Esophagus squamous epithelium (tissue), 5 donors: ENCODE data around the gene OR12D1. TPM values are rescaled to one million over a fixed set of nuclear protein-coding genes. Genes with fewer than 3 reads are reported as not detected.

Experiments
- DNase-seq: peaks from one replicate; lab custom pipeline; 2025; lab: John Stamatoyannopoulos, UW
- H3K27ac ChIP-seq, 4 donors: fragments of 200-600 bp; sonication (generic); one replicate each; pipeline ENCODE4 v1.5.1; 2016 to 2019; ENCODE audit warnings: mild to moderate bottlenecking in 1 of 4
- H3K27me3 ChIP-seq, 4 donors: fragments of 200-600 bp; sonication (generic); 1 replicate in 3 of 4; 2 replicates in 1 of 4; pipeline versions ENCODE4 v1.5.1 to v1.6.0; 2017 to 2021; ENCODE audit warnings: antibody characterized with exemption in 1 of 4
- H3K36me3 ChIP-seq, 3 donors: fragments of 200-600 bp; sonication (generic); one replicate each; pipeline ENCODE4 v1.5.1; 2016 to 2019
- H3K4me1 ChIP-seq, 3 donors: fragments of 200-600 bp; sonication (generic); one replicate each; pipeline ENCODE4 v1.5.1; 2017 to 2019
- H3K4me3 ChIP-seq, 4 donors: fragments of 200-600 bp; sonication (generic); 1 replicate in 3 of 4; 2 replicates in 1 of 4; pipeline ENCODE4 v1.5.1; 2016 to 2019; ENCODE audit warnings: mild to moderate bottlenecking in 2 of 4, moderate library complexity in 1 of 4
- H3K9me3 ChIP-seq, 3 donors: fragments of 200-600 bp; sonication (generic); one replicate each; pipeline ENCODE4 v1.5.1; 2016 to 2019
- POLR2A ChIP-seq, 4 donors: fragments of 450-650 bp; IDR thresholded peaks; one replicate each; pipeline ENCODE4 v1.6.1; 2017; ENCODE audit warnings: antibody characterized with exemption in 4 of 4, mild to moderate bottlenecking in 4 of 4, moderate library complexity in 3 of 4
- WGBS, 2 donors: methylation state at CpG; one replicate each; pipeline ENCODE4 v1.1.5; 2018; 5-methylcytosine and 5-hydroxymethylcytosine counted together
- intact Hi-C: fragments of 100-400 bp; cut with DNase I; formaldehyde crosslinking; loops from one replicate; pipeline ENCODE4 v1.15.0; 2022
- total RNA-seq, 4 donors: library from RNA; depleted of rRNA; stranded (reverse); fragments of >200 nt; gene quantifications; one replicate each; pipeline ENCODE4 v1.1.0, GENCODE V29; 2016
- TF ChIP-seq, protein P1 (sequence below), 6 experiments: fragments of 450-650 bp in 4 of 6; fragments of 200-600 bp in 2 of 6; sonication (generic) in 2 of 6; IDR thresholded peaks; one replicate each; pipeline ENCODE4 v1.5.1; 2016 to 2019; ENCODE audit warnings: antibody characterized with exemption in 6 of 6, mild to moderate bottlenecking in 4 of 6, moderate library complexity in 4 of 6
- donor health status: DM: yes; HTN: yes; CAD: no.

The OR12D1 gene
- total RNA-seq, 4 donors from 2014 or later, result not detected

DNA sequence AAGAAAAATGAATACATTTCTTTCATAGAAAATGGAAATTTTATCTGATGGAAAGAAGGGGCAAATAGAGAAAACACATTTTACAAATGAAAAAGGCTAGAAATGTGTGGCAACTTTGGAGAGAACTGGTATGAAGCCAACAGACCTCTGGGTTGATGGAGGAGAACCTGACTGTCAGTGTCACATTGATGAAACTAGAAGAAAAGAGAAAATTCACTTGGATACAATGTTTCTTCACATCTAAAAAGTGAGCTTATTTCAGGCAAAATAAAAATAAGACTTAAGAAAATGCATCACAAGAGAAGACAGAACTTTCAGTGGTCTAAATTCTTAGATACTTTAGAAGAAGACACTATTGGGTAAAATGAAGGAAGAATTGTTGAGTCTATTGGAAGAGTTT lies 19.4 kb upstream of the OR12D1 start, which contains the start of gene OR12D2:
Gene OR12D2 (plus strand): TSS at position 301 of the 400 bp plus-strand sequence. CDS start 1,069 bp downstream, outside the sequence.
- intact Hi-C loops, result no loop called here
- H3K36me3 ChIP-seq, result no peaks in the 10 kb centered on the region
- no peaks in the 10 kb centered on the region for H3K4me1 ChIP-seq
- no peak for DNase-seq
- no peak for TF ChIP-seq POLR2A (IDR thresholded peaks at IDR 0.05)
- TF ChIP-seq, protein P1, sequence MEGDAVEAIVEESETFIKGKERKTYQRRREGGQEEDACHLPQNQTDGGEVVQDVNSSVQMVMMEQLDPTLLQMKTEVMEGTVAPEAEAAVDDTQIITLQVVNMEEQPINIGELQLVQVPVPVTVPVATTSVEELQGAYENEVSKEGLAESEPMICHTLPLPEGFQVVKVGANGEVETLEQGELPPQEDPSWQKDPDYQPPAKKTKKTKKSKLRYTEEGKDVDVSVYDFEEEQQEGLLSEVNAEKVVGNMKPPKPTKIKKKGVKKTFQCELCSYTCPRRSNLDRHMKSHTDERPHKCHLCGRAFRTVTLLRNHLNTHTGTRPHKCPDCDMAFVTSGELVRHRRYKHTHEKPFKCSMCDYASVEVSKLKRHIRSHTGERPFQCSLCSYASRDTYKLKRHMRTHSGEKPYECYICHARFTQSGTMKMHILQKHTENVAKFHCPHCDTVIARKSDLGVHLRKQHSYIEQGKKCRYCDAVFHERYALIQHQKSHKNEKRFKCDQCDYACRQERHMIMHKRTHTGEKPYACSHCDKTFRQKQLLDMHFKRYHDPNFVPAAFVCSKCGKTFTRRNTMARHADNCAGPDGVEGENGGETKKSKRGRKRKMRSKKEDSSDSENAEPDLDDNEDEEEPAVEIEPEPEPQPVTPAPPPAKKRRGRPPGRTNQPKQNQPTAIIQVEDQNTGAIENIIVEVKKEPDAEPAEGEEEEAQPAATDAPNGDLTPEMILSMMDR (IDR thresholded peaks at IDR 0.05), result no peak
- no peaks in the 10 kb centered on the region for H3K27me3 ChIP-seq
- H3K4me3 ChIP-seq, result no peak within 1 kb of the TSS
- H3K9me3 ChIP-seq, result no peaks in the 10 kb centered on the region
- no peak within 1 kb of the TSS for H3K27ac ChIP-seq

DNA sequence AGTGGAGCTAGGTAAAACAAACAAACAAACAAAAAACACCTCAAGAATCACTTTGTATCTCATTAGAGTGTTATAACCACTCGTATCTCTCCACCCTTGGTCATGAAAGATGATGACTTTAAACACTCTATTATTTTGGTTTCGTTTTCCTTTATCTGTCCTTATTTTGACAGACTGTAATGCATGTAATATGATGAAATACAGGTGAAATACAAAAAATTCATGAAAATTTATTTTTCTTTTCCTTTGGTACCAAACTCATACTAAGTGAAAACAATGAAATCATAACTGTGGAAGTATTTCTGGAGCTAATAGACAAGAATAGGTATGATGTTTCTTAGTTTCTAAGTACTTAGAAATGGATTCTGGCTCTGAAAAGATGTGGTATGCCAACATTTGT lies 15.2 kb upstream of the OR12D1 start:
- WGBS, 2 donors, result 58 to 73% methylated on average over 2 of the region's 2 CpGs
- no peak for DNase-seq
- H3K4me3 ChIP-seq, result no peak overlapping the region
- no peaks in the 10 kb centered on the region for H3K9me3 ChIP-seq
- TF ChIP-seq, protein P1 (IDR thresholded peaks at IDR 0.05), result no peak
- TF ChIP-seq POLR2A (IDR thresholded peaks at IDR 0.05), result no peak
- H3K4me1 ChIP-seq, result no peaks in the 10 kb centered on the region
- H3K27me3 ChIP-seq, result no peaks in the 10 kb centered on the region
- H3K36me3 ChIP-seq, result no peaks in the 10 kb centered on the region
- intact Hi-C loops, result no loop called here
- no peak overlapping the region for H3K27ac ChIP-seq

DNA sequence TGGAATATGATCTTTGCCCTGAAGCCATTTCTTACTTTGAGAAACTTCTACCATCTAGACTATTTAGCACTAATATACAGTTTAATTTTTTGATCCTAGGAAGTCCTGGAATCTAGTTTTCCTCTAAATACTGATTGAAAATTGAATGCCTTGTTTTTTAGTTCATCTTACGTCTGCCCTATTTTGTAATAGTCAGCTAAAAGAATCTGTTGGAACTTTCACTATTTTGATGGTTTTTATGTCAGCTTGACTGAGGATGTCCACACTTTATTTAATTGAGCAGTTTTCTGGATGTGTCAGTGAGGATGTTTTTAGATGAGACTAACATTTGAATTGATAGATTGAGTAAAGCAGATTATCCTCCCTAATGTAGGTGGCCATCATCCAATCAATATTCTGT lies 10.9 kb upstream of the OR12D1 start:
- H3K27ac ChIP-seq, result no peak overlapping the region
- intact Hi-C loops, result no loop called here
- H3K4me3 ChIP-seq, result no peak overlapping the region
- H3K4me1 ChIP-seq, result no peaks in the 10 kb centered on the region
- WGBS, 2 donors, result 48 to 82% methylated on average over 1 of the region's 1 CpG
- TF ChIP-seq, protein P1 (IDR thresholded peaks at IDR 0.05), result no peak
- TF ChIP-seq POLR2A (IDR thresholded peaks at IDR 0.05), result no peak
- no peaks in the 10 kb centered on the region for H3K36me3 ChIP-seq
- no peaks in the 10 kb centered on the region for H3K27me3 ChIP-seq
- DNase-seq, result no peak
- H3K9me3 ChIP-seq, result no peaks in the 10 kb centered on the region

DNA sequence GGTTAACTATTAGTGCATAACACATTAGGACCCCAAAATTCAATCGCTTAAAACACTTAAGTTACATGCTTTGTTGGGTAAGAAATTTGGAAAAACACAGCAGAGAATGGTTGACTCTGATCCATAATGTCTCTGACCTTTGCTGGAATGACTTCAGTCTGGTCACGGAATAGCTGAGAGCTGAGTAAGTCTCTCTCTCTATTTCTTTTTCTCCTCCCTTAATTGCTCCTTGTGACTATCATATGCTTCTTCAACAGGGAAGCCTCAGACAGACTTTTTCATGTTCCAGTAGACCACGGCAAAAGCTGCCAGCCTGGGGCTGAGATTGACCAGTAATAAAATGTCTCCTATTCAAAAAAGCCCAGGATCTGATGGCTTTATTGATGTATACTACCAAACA lies 4.8 kb downstream of the OR12D1 start:
- no peak for TF ChIP-seq POLR2A (IDR thresholded peaks at IDR 0.05)
- TF ChIP-seq, protein P1 (IDR thresholded peaks at IDR 0.05), result no peak
- Histone ChIP-seq H3K27me3 (no peaks in the 10 kb centered on the region), H3K4me1 (no peaks in the 10 kb centered on the region), H3K36me3 (no peaks in the 10 kb centered on the region), H3K4me3 (no peak overlapping the region), H3K9me3 (no peaks in the 10 kb centered on the region), H3K27ac (no peak overlapping the region)
- 72 to 74% methylated on average over 3 of the region's 3 CpGs for WGBS, 2 donors
- intact Hi-C loops, result no loop called here
- no peak for DNase-seq

DNA sequence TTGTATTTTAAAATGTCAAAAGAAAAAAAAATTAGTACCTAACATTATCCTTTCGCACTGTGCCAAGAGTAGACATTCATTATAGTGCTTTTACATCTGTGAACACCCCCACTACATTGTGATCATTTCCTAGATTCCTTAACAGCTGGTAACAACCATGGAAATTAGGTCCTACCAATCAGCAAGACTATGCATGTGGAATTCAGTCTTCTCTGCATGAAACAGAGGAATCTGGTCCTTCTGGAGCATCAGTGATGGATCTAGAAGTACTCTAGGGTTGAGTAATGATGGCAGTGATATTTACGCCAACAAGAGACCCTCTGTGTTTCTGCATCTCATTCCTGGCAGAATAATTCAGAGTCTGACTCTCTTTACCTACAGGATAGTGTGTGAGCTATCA lies 9.4 kb downstream of the OR12D1 start:
- TF ChIP-seq POLR2A (IDR thresholded peaks at IDR 0.05), result no peak
- TF ChIP-seq, protein P1 (IDR thresholded peaks at IDR 0.05), result no peak
- Histone ChIP-seq H3K36me3 (no peaks in the 10 kb centered on the region), H3K27me3 (peaks cover 0 to 6% (median 0%) of the 10 kb centered on the region in 4 donors), H3K27ac (no peak overlapping the region), H3K9me3 (no peaks in the 10 kb centered on the region), H3K4me3 (no peak overlapping the region), H3K4me1 (no peaks in the 10 kb centered on the region)
- no peak for DNase-seq
- 67 to 86% methylated on average over 2 of the region's 2 CpGs for WGBS, 2 donors
- intact Hi-C loops, result no loop called here
